ENCODE results near the gene ALDH5A1.

DNA sequence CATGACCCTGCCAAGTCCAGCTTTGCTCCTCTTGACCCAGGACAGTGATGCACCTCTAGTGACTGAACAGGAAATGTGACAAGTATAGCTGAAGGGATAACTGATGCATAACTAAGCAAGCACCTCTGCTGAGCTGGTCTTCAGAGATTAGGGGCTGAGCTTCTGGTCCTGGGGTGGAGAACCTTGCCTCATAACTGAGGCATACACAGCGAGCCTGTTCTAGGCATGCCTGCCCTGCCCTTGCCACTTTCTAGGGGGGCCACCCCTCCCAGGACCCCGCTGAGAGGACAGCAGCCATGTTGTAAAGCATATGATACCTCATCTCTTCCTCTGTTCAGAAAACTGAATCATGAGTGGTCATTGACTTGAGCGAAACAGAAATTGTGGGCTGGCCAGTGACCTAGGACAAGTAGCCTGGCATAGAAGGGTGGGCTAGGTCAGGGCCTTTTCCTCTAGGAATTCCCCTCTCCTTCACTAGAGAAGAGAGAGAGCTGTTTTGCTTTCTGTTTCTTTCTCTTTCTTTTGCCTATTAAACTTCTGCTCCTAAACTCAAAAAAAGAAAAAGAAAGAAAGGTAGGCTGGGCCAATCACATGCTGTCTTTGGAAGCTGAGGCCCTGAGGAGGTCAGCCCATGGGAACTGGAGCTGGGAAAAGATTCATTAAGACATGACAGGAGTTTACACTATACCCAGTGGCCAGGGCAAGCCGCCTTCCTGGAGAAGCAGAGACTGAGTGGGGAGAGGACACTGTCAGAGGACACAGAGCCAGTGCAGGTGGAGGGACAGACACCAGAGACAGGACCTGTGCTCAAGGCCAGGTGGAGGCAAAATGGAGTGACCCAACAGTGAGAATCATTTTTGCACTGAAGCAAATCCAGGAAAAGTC lies 23.1 kb downstream of the ALDH5A1 start:
- TF ChIP-seq ZNF274 (IDR thresholded peaks at IDR 0.05; ENCODE audit: low read depth, low read length) (no peak), YY1 (IDR thresholded peaks at IDR 0.05; ENCODE audit: insufficient read depth, insufficient read length) (no peak)

Measured in NT2/D1 (cell line).